Testis (tissue), 2 donors: Measurements from ENCODE around the gene ABCD4.

Experiments
- CTCF ChIP-seq, 3 experiments: fragments of 450-650 bp in 2 of 3; fragments of 200-600 bp in 1 of 3; sonication (generic) in 1 of 3; IDR thresholded peaks; one replicate each; pipeline ENCODE4 v1.5.1; 2016 to 2019; ENCODE audit warnings: antibody characterized with exemption in 3 of 3, mild to moderate bottlenecking in 2 of 3, moderate library complexity in 1 of 3
- POLR2A ChIP-seq: fragments of 450-650 bp; IDR thresholded peaks from one replicate; pipeline ENCODE4 v1.6.1; 2017; ENCODE audit warnings: antibody characterized with exemption, mild to moderate bottlenecking, moderate library complexity

- TF ChIP-seq CTCF (IDR thresholded peaks at IDR 0.05) (no peak), POLR2A (no peak)
Measured at GRCh38 chr14:74301594-74302151, 1.1 kb downstream of the ABCD4 start.
